SK-N-SH (cell line): ENCODE data around the gene BLID. TPM values are rescaled to one million over a fixed set of nuclear protein-coding genes. Genes with fewer than 3 reads are reported as not detected.

Source experiments
- CTCF ChIA-PET: fragments of 300-600, 350-600 bp; formaldehyde crosslinking; extraction: SDS; loops from one replicate; lab custom pipeline; 2021; lab: Yijun Ruan, JAX
- POLR2A ChIA-PET: fragments of 350-600 bp; sonication (Branson Sonifier 250); formaldehyde crosslinking; extraction: SDS; loops from one replicate; lab custom pipeline; 2020; ENCODE audit warnings: antibody characterized with exemption, inconsistent platforms; lab: Yijun Ruan, JAX
- DNase-seq: peaks from one replicate; pipeline ENCODE4 v3.0.0; 2012
- H2AFZ ChIP-seq: fragments of 200-600 bp; sonication (generic); 2 replicates; pipeline ENCODE4 v1.8.1; 2016; ENCODE audit warnings: antibody characterized with exemption, mild to moderate bottlenecking, low read depth
- H3F3A ChIP-seq: fragments of 200-600 bp; sonication (generic); replicated peaks from 2 replicates; pipeline ENCODE3; 2016; ENCODE audit warnings: antibody characterized with exemption, mild to moderate bottlenecking; ENCODE audit not compliant: insufficient read depth
- H3K27ac ChIP-seq, 2 experiments: fragments of 200-500 bp in 1 of 2; fragments of 200-600 bp in 1 of 2; sonication (Bioruptor generic) in 1 of 2; sonication (generic), shearing (Covaris generic) in 1 of 2; 2 replicates each; pipeline versions ENCODE4 v1.5.1 to v1.6.1; 2014 to 2016; ENCODE audit warnings: low read depth in 2 of 2, inconsistent platforms in 1 of 2, low read length in 1 of 2, mild to moderate bottlenecking in 1 of 2, mixed read lengths in 1 of 2
- H3K27me3 ChIP-seq: fragments of 200-600 bp; sonication (generic), shearing (Covaris generic); 2 replicates; pipeline ENCODE4 v1.6.1; 2016; ENCODE audit warnings: mixed run types; ENCODE audit not compliant: insufficient read depth
- H3K36me3 ChIP-seq, 2 experiments: fragments of 200-500 bp in 1 of 2; fragments of 200-600 bp in 1 of 2; sonication (Bioruptor generic) in 1 of 2; sonication (generic) in 1 of 2; replicated peaks in 1 of 2; 2 replicates each; pipeline versions ENCODE3 to v1.5.1; 2014 to 2016; ENCODE audit warnings: low read length in 1 of 2, mild to moderate bottlenecking in 1 of 2; ENCODE audit not compliant: insufficient read depth in 2 of 2, control insufficient read depth in 1 of 2
- H3K4me1 ChIP-seq, 2 experiments: fragments of 200-500 bp in 1 of 2; fragments of 200-600 bp in 1 of 2; sonication (Bioruptor generic) in 1 of 2; sonication (generic), shearing (Covaris generic) in 1 of 2; 2 replicates each; pipeline versions ENCODE4 v1.5.1 to v1.6.1; 2014 to 2016; ENCODE audit warnings: low read depth in 1 of 2, low read length in 1 of 2, mixed run types in 1 of 2; ENCODE audit not compliant: insufficient read depth in 2 of 2, control insufficient read depth in 1 of 2
- H3K4me2 ChIP-seq: fragments of 200-600 bp; sonication (generic), shearing (Covaris generic); 2 replicates; pipeline ENCODE4 v1.6.1; 2017; ENCODE audit warnings: mixed run types
- H3K4me3 ChIP-seq, 2 experiments: fragments of 200-500 bp in 1 of 2; fragments of 200-600 bp in 1 of 2; sonication (Bioruptor generic) in 1 of 2; sonication (generic), shearing (Covaris generic) in 1 of 2; 2 replicates each; pipeline versions ENCODE4 v1.5.1 to v1.8.1; 2014 to 2016; ENCODE audit warnings: low read depth in 2 of 2, inconsistent platforms in 1 of 2, low read length in 1 of 2, mild to moderate bottlenecking in 1 of 2, mixed read lengths in 1 of 2, moderate library complexity in 1 of 2
- H3K79me2 ChIP-seq: fragments of 200-600 bp; sonication (generic); 2 replicates; pipeline ENCODE4 v1.8.1; 2017; ENCODE audit warnings: mild to moderate bottlenecking; ENCODE audit not compliant: insufficient read depth
- H3K9ac ChIP-seq: fragments of 200-600 bp; sonication (generic); 2 replicates; pipeline ENCODE4 v1.6.1; 2017; ENCODE audit warnings: mixed run types
- H3K9me2 ChIP-seq: fragments of 200-600 bp; sonication (generic); 2 replicates; pipeline ENCODE4 v1.6.1; 2017; ENCODE audit warnings: mixed run types
- H3K9me3 ChIP-seq: fragments of 200-600 bp; sonication (generic); 2 replicates; pipeline ENCODE4 v1.6.1; 2017; ENCODE audit warnings: mixed run types, mild to moderate bottlenecking, moderate library complexity
- H4K20me1 ChIP-seq: fragments of 200-600 bp; sonication (generic); 2 replicates; pipeline ENCODE4 v1.6.1; 2017; ENCODE audit warnings: mild to moderate bottlenecking, mixed run types; ENCODE audit not compliant: insufficient read depth
- EP300 ChIP-seq, 2 experiments: IDR thresholded peaks; 2 replicates each; pipeline versions ENCODE4 v1.4.0 to v1.6.1; 2012; ENCODE audit warnings: borderline replicate concordance in 1 of 2, low read depth in 1 of 2, low read length in 1 of 2
- FOSL2 ChIP-seq: IDR thresholded peaks from 2 replicates; pipeline ENCODE4 v1.4.0; 2012; ENCODE audit warnings: low read depth, mild to moderate bottlenecking, moderate library complexity, borderline replicate concordance
- FOXJ3 ChIP-seq: sonication (generic); formaldehyde crosslinking; IDR thresholded peaks from 2 replicates; pipeline ENCODE4 v1.5.1; 2020; ENCODE audit warnings: mild to moderate bottlenecking, missing genetic modification reagents
- FOXM1 ChIP-seq: IDR thresholded peaks from 2 replicates; pipeline ENCODE4 v1.4.0; 2012; ENCODE audit warnings: low read depth, mild to moderate bottlenecking
- GABPA ChIP-seq: IDR thresholded peaks from 2 replicates; pipeline ENCODE4 v1.4.0; 2012; ENCODE audit warnings: low read depth, mild to moderate bottlenecking
- IRF3 ChIP-seq: fragments of 150-350 bp; IDR thresholded peaks from 2 replicates; pipeline ENCODE4 v1.6.1; 2016; ENCODE audit warnings: mild to moderate bottlenecking, low read depth, low read length
- JUND ChIP-seq: IDR thresholded peaks from 2 replicates; pipeline ENCODE4 v1.4.0; 2012
- MAX ChIP-seq: IDR thresholded peaks from 2 replicates; pipeline ENCODE4 v1.4.0; 2012; ENCODE audit warnings: low read depth
- NFIC ChIP-seq: IDR thresholded peaks from 2 replicates; pipeline ENCODE4 v1.4.0; 2012; ENCODE audit warnings: borderline replicate concordance
- POLR2AphosphoS5 ChIP-seq: IDR thresholded peaks from 2 replicates; pipeline ENCODE4 v1.6.1; 2012; ENCODE audit warnings: low read depth, low read length
- RCOR1 ChIP-seq: fragments of 150-350 bp; IDR thresholded peaks from 2 replicates; pipeline ENCODE4 v1.6.1; 2017; ENCODE audit warnings: antibody characterized with exemption, low read length
- REST ChIP-seq: IDR thresholded peaks from 2 replicates; pipeline ENCODE4 v1.6.1; 2012; ENCODE audit warnings: mild to moderate bottlenecking, low read depth, low read length, moderate library complexity
- RFX5 ChIP-seq: IDR thresholded peaks from 2 replicates; pipeline ENCODE4 v1.6.1; 2012; ENCODE audit warnings: mild to moderate bottlenecking, improper control_type of control experiment, low read length
- RXRA ChIP-seq: IDR thresholded peaks from 2 replicates; pipeline ENCODE4 v1.4.0; 2012; ENCODE audit warnings: low read depth, mild to moderate bottlenecking, borderline replicate concordance
- TAF1 ChIP-seq: IDR thresholded peaks from 2 replicates; pipeline ENCODE4 v1.6.1; 2012; ENCODE audit warnings: low read depth, mild to moderate bottlenecking, low read length, moderate library complexity, borderline replicate concordance
- USF1 ChIP-seq: IDR thresholded peaks from 2 replicates; pipeline ENCODE4 v1.4.0; 2012; ENCODE audit warnings: low read depth, borderline replicate concordance
- YY1 ChIP-seq: IDR thresholded peaks from 2 replicates; pipeline ENCODE4 v1.4.0; 2012; ENCODE audit warnings: low read depth, mild to moderate bottlenecking
- ZBTB33 ChIP-seq: IDR thresholded peaks from 2 replicates; pipeline ENCODE4 v1.4.0; 2012; ENCODE audit warnings: low read depth, borderline replicate concordance
- WGBS: methylation state at CpG from one replicate; pipeline ENCODE4 v1.1.6; 2017; ENCODE audit warnings: low lambda C conversion rate; 5-methylcytosine and 5-hydroxymethylcytosine counted together
- polyA plus RNA-seq, 3 experiments: library from polyadenylated mRNA; depleted of rRNA; stranded (reverse); fragments of >200 nt; gene quantifications; 2 replicates each; pipeline ENCODE4 v1.2.3, GENCODE V29; 2012

BLID gene
- polyA plus RNA-seq, 1 of the 3 experiments (the other 2 are of a cell fraction) = not detected

GRCh38 chr11:122141725-122142124 is 25.7 kb upstream of the BLID start (continued):
- TF ChIP-seq REST = no peak
- TF ChIP-seq RXRA = no peak
- TF ChIP-seq MAX = no peak

GRCh38 chr11:122140500-122140899 is 24.5 kb upstream of the BLID start:
- Histone ChIP-seq H3K4me3 (no peak overlapping the region), H3K79me2 (peaks cover 96% of the 10 kb centered on the region), H3K9me3 (no peaks in the 10 kb centered on the region), H3K9ac (0 out of 2 replicates have a peak overlapping the region, but pooled peaks have one; percentile 8), H3K27me3 (no peaks in the 10 kb centered on the region), H3K36me3 (peaks cover 0 to 53% of the 10 kb centered on the region in 2 experiments), H2AFZ (no peak overlapping the region), H3K27ac (peak overlapping the region; percentile 55 to 98; a peak in 3 of 4 replicates), H3K4me2 (peak overlapping the region; percentile 49), H3F3A (peaks cover 98% of the 10 kb centered on the region), H3K9me2 (no peaks in the 10 kb centered on the region), H3K4me1 (peaks cover 2 to 69% of the 10 kb centered on the region in 2 experiments), H4K20me1 (peaks cover 61% of the 10 kb centered on the region)
- DNase-seq = no peak
- POLR2A ChIA-PET = no interaction called here
- WGBS = 52% methylated on average over 2 of the region's 2 CpGs
- CTCF ChIA-PET = no interaction called here
- no peak for TF ChIP-seq YY1
- TF ChIP-seq RFX5 = no peak
- no peak for TF ChIP-seq GABPA
- peak; percentile 93 for TF ChIP-seq FOSL2
- TF ChIP-seq NFIC = peak; percentile 75
- TF ChIP-seq TAF1 = no peak
- TF ChIP-seq EP300 (IDR thresholded peaks at IDR 0.05; ENCODE audit: borderline replicate concordance in 1 of 2, low read depth in 1 of 2, low read length in 1 of 2) = peak in 1 of 2 experiments; percentile 88; a peak in 2 of 4 replicates
- TF ChIP-seq FOXJ3 (CRISPR knock-in tag) = no peak
- TF ChIP-seq FOXM1 = peak; percentile 22; the same call in 1 of the 2 replicates
- TF ChIP-seq POLR2AphosphoS5 = peak; percentile 68; the same call in 1 of the 2 replicates
- peak; percentile 89 for TF ChIP-seq JUND
- TF ChIP-seq RXRA = peak; percentile 75; the same call in 1 of the 2 replicates
- TF ChIP-seq IRF3 = no peak
- TF ChIP-seq REST = no peak
- no peak; the same call in 1 of the 2 replicates for TF ChIP-seq ZBTB33
- no peak for TF ChIP-seq RCOR1
- TF ChIP-seq USF1 = no peak
